PFSK-1 (cell line): Measurements from ENCODE around the gene HTT.

ENCODE experiments used
- POLR2AphosphoS5 ChIP-seq: IDR thresholded peaks from 2 replicates; pipeline ENCODE4 v1.6.1; 2012; ENCODE audit warnings: low read depth, mild to moderate bottlenecking, control low read depth, low read length, moderate library complexity
- TAF1 ChIP-seq: IDR thresholded peaks from 2 replicates; pipeline ENCODE4 v1.6.1; 2012; ENCODE audit warnings: low read length, control low read depth, borderline replicate concordance; ENCODE audit not compliant: insufficient read depth

DNA sequence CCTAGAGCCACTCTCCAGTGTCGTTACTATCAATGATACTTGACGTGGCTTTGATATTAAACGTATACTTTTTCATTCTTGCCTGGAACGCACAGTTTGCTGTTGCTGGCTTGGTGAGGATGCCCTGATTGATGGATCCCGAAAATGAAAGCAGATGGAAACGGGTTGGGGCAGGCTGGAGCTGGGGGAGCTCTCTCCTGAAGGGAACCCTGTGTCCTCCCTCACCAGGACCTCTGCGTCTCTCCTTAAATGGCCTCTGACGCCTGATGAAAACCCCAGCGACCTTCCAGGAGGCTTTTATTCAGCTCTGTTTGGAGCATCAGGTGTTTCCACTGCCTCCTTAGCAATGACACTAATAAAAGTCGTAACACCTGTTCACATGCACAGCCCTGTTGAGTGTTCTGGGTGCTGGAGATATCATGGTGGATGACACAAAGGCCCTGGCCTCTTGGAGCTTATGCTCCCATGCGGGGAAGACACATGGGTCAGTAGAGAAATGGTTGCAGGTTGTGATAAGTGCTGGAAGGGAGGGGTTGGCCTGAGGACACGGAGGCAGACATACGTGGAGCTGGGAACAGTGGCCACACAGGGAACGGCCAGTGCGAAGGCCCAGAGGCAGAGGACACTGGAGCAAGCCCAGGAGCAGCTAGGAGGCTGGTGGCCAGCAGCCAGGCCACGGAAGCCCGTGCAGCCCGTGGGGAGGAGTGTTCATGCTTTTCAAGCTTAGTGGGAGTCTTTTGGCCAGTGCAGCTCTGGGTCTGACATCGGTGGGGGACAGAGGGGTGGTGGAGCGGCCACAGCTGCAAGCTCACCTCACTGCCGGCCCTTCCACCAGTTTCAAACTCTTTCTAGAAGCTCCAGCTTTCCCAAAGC lies 182.0 kb downstream of the HTT start:
- no peak for TF ChIP-seq POLR2AphosphoS5
- no peak for TF ChIP-seq TAF1
